GM12891 (cell line): ENCODE measurements around the gene C10orf90.

Experiments used
- POLR2A ChIP-seq: IDR thresholded peaks from 2 replicates; pipeline ENCODE4 v1.6.1; 2011; ENCODE audit warnings: low read depth, low read length, control low read depth
- POLR2AphosphoS5 ChIP-seq: IDR thresholded peaks from 2 replicates; pipeline ENCODE4 v1.6.1; 2011; ENCODE audit warnings: low read depth, low read length, control low read depth

DNA sequence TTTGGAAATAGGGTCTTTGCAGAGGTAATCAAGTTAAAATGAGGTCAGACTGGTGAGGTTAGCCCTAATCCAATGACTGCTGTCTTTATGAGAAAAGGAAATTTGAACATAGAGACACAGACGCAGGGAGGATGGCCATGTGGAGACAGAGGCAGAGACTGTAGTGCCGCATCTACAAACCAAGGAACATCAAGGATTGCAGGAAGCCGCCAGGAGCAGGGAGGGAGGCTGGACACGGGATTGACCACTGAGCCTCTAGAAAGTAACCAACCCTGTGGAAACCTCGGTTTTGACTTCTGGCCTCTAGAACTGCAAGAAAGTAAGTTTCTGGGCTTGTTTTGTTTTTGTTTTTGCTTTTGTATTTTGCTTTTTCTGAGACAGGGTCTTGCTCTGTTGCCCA is 213.9 kb downstream of the C10orf90 start:
- no peak for TF ChIP-seq POLR2AphosphoS5
- TF ChIP-seq POLR2A: no peak
